PFSK-1 (cell line): ENCODE measurements around the gene PRXL2B.

Experiments used
- FOXP2 ChIP-seq: optimal IDR thresholded peaks from 2 replicates; pipeline ENCODE3; 2011; ENCODE audit warnings: borderline replicate concordance, control low read depth, inconsistent platforms; ENCODE audit not compliant: insufficient read depth; ENCODE audit errors: extremely low read length, extremely low read depth
- POLR2AphosphoS5 ChIP-seq: IDR thresholded peaks from 2 replicates; pipeline ENCODE4 v1.6.1; 2012; ENCODE audit warnings: low read depth, mild to moderate bottlenecking, control low read depth, low read length, moderate library complexity
- SIN3A ChIP-seq: IDR thresholded peaks from 2 replicates; pipeline ENCODE4 v1.6.1; 2012; ENCODE audit warnings: mild to moderate bottlenecking, low read length, moderate library complexity, borderline replicate concordance; ENCODE audit not compliant: insufficient read depth
- TAF1 ChIP-seq: IDR thresholded peaks from 2 replicates; pipeline ENCODE4 v1.6.1; 2012; ENCODE audit warnings: low read length, control low read depth, borderline replicate concordance; ENCODE audit not compliant: insufficient read depth
- TF ChIP-seq, protein P1 (sequence below), 2 experiments: IDR thresholded peaks; 2 replicates each; pipeline versions ENCODE4 v1.6.1 to v1.8.0; 2011 to 2012; ENCODE audit warnings: low read depth in 2 of 2, low read length in 2 of 2, control low read depth in 1 of 2, inconsistent platforms in 1 of 2, mild to moderate bottlenecking in 1 of 2, moderate library complexity in 1 of 2; ENCODE audit not compliant: insufficient read depth in 1 of 2

Gene PRXL2B

DNA sequence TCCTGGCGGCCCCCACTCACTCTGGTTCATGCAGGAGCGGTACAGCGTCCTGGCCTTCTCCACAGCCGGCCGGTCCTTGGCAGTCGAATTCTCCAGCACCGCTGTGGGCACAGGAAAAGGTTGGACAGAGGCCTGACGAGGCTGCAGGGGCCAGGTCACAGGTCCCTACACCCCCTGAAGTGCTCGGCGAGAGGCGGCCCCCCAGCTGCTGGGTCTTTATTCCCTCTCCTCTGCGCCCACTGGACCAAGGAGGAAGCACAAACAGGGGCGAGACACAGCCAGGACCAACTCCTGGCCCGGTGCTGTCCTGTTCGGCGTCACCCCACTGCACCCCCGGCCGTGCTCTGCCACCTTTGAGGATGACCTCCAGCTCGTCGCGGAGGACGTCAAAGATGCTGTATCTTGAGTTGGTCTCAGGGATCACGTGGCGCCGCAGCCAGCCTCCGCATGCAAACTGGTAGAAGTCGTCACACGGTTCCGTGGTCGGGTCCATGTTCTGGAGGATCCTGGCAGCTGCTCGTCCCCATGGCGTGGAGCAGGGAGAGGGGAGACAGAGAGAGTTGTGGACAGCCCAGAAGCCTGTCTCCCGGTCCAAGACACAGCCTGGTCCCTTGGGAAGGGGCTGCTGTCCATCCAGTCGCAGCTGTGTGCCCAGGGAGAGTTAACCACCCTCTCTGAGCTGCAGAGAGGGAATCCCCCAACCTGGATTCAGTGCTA, 22.9 kb downstream of the PRXL2B start:
- TF ChIP-seq TAF1 (no peak), SIN3A (no peak), FOXP2 (no peak)
- TF ChIP-seq, protein P1, sequence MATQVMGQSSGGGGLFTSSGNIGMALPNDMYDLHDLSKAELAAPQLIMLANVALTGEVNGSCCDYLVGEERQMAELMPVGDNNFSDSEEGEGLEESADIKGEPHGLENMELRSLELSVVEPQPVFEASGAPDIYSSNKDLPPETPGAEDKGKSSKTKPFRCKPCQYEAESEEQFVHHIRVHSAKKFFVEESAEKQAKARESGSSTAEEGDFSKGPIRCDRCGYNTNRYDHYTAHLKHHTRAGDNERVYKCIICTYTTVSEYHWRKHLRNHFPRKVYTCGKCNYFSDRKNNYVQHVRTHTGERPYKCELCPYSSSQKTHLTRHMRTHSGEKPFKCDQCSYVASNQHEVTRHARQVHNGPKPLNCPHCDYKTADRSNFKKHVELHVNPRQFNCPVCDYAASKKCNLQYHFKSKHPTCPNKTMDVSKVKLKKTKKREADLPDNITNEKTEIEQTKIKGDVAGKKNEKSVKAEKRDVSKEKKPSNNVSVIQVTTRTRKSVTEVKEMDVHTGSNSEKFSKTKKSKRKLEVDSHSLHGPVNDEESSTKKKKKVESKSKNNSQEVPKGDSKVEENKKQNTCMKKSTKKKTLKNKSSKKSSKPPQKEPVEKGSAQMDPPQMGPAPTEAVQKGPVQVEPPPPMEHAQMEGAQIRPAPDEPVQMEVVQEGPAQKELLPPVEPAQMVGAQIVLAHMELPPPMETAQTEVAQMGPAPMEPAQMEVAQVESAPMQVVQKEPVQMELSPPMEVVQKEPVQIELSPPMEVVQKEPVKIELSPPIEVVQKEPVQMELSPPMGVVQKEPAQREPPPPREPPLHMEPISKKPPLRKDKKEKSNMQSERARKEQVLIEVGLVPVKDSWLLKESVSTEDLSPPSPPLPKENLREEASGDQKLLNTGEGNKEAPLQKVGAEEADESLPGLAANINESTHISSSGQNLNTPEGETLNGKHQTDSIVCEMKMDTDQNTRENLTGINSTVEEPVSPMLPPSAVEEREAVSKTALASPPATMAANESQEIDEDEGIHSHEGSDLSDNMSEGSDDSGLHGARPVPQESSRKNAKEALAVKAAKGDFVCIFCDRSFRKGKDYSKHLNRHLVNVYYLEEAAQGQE (IDR thresholded peaks at IDR 0.05; ENCODE audit: insufficient read depth in 1 of 2, low read depth in 2 of 2, low read length in 2 of 2) = no peak

DNA sequence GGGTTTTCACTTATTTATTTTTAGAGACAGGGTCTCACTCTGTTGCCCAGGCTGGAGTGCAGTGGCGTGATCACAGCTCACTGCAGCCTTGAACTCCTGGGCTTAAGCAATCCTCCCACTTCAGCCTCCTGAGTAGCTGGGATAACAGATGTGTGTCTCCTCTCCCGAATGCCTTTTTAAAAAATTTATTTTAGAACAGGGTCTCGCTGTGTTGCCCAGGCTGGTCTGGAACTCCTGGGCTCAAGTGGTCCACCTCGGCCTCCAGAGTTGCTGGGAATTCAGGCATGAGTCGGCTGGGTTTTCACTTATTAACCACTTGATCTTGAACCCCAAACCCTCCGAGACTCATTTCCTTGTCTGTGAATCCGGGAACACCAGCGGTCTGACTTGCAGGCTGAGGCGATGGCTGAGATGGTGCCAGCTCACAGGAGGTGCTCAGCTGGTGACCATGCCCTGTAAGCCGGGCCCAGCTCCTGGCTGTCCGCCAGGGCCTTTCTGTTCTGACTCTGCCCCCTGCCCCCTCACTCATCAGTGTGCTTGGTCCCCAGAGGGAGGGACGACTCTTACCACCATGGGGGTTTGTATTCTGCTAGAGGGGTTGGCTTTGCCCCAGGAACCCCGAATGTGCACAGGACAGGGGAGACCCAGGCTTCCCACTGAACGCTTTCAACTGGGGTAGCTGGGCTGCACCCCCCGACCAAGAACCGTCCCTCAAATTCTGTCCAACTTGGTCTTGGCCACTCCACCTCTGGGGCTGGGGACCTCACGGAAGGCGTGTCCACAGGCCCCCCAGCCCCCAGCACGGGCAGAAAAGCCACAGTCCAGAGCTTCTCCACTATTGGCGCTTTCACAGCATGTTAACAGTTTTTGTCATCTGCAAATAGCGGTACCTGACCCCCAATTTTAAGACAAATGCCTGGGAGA, 23.7 kb downstream of the PRXL2B start:
- TF ChIP-seq, protein P1 (IDR thresholded peaks at IDR 0.05; ENCODE audit: insufficient read depth in 1 of 2, low read depth in 2 of 2, low read length in 2 of 2) = no peak
- TF ChIP-seq POLR2AphosphoS5 (no peak), TAF1 (no peak), SIN3A (no peak), FOXP2 (no peak)

DNA sequence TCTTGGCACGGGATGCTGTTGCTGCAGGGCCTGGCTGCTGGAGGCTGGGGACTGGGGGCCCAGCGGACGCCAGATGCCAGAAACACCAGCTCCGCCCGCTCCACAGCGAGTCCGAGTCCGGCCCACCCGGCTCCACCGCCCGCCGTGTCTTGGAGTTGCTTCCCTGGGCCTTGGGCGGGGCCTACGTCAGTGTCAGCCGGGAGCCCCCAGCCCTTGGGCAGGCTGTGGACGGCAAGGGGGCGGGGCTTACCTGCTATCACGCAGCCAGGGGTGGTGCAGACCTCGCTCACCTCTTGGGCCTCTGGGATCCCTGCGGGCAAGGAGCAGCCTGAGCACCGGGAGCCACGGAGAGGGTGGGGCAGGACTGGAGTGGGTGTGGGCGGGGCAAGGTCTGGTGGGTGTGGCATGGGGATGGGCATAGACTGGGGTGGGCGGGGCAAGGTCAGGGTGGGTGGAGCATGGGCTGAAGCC, 24.5 kb downstream of the PRXL2B start:
- no peak for TF ChIP-seq FOXP2
- TF ChIP-seq SIN3A = no peak

GRCh38 chr1:2611621-2612437, 25.3 kb downstream of the PRXL2B start:
- TF ChIP-seq SIN3A (no peak), FOXP2 (no peak), POLR2AphosphoS5 (no peak), TAF1 (no peak)
- TF ChIP-seq, protein P1 (IDR thresholded peaks at IDR 0.05; ENCODE audit: insufficient read depth in 1 of 2, low read depth in 2 of 2, low read length in 2 of 2) = no peak

GRCh38 chr1:2612591-2613365, 26.2 kb downstream of the PRXL2B start:
- TF ChIP-seq SIN3A (no peak), TAF1 (no peak), FOXP2 (no peak), POLR2AphosphoS5 (no peak)
- TF ChIP-seq, protein P1 (IDR thresholded peaks at IDR 0.05; ENCODE audit: insufficient read depth in 1 of 2, low read depth in 2 of 2, low read length in 2 of 2) = no peak
